Activated CD4-positive, alpha-beta T cell treated with anti-CD3 and anti-CD28 coated beads, Interleukin-2, Interleukin-6, amounts not matched to agents 100 ng/mL and 50 ng/mL, durations not matched to agents 16 hours and 8 hours (primary cell): ENCODE data around the gene PCDHB2.
"Not testable (repeated sequence)": the region's sequence is repeated elsewhere in the genome, so short reads cannot be mapped to it uniquely, and the experiment has no call there.

Source experiments
- DNase-seq: peaks from one replicate; pipeline ENCODE4 v3.0.0-alpha.2; 2020

The PCDHB2 gene

DNA sequence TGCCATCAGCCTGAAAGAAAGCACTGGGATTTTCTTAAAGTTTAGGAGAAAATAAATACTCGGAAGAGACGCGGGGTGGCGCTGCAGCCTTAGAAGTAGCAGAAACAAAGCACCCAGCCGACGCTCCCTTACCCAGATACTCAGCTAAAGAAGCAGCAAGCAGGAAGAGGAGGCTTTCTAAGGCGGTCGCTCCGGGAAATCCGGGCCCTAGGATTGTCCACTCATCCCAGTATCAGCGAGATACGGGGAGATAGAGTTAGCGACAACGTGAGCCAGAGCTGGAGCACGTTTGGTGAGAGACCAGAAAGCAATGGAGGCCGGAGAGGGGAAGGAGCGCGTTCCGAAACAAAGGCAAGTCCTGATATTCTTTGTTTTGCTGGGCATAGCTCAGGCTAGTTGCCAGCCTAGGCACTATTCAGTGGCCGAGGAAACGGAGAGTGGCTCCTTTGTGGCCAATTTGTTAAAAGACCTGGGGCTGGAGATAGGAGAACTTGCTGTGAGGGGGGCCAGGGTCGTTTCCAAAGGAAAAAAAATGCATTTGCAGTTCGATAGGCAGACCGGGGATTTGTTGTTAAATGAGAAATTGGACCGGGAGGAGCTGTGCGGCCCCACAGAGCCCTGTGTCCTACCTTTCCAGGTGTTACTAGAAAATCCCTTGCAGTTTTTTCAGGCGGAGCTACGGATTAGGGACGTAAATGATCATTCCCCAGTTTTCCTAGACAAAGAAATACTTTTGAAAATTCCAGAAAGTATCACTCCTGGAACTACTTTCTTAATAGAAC lies at the start of gene PCDHB2:
Gene PCDHB2, plus strand, starts transcription at position 135 of the 782 bp plus-strand sequence. Its CDS starts 176 bp downstream, at position 311.
- no peak for DNase-seq

DNA sequence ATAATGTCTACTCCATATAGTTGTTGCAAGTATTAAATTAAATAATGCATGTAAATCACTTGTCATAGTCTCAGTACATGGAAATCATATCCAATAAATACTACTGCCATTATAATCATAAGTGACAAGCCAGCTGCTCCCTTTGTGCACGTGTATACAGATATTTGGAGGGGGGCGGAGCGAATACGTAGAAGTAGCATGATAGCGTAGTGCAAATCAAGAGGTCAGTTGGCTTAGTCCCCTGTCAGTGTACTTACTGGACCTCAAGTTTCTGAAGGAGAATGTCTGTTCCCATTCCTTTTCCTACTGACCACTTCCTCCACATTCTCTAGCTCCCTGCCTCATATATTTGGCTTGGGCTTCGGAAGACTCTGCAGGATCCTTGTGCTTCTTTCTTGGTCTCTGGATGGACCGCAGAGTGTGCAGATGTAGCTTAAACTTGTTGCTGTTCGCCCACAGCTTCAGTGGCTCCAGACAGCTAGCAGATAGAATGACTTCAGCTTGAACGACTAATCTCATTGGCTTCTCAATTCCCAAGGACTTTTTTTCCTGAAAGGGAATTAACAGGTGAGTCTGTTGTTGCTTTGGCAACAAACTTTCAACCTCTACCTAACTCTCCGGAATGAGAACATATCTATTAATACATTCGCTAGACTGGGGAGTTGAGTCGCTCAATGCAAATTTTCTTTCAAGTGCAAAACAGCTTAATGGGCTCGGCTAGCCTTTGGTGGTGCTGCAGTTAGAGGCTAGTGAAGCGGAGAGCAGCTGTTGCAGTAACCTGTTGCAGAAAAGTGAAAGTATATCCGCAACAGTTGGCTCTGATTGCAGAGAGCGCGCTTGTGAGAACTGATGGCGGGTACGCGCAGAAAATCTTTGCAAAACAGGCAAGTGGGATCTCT lies 43.5 kb upstream of the PCDHB2 start, which contains the start of gene PCDHB1:
Gene PCDHB1, plus strand, starts transcription at position 753 of the 899 bp plus-strand sequence. Its CDS starts 97 bp downstream, at position 850.
- no peak for DNase-seq

DNA sequence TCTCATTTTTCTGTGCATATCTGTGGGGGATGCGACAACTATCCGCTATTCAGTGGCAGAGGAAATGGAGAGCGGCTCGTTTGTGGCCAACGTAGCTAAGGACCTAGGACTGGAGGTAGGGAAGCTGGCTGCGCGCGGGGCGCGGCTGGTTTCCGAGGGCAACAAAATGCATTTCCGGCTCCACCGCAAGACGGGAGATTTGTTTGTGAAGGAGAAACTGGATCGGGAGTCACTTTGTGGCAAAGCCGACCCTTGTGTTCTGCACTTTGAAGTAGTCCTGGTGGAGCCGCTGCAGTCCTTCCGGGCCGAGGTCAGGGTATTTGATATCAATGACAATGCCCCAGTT lies 42.9 kb upstream of the PCDHB2 start:
- DNase-seq = no peak

DNA sequence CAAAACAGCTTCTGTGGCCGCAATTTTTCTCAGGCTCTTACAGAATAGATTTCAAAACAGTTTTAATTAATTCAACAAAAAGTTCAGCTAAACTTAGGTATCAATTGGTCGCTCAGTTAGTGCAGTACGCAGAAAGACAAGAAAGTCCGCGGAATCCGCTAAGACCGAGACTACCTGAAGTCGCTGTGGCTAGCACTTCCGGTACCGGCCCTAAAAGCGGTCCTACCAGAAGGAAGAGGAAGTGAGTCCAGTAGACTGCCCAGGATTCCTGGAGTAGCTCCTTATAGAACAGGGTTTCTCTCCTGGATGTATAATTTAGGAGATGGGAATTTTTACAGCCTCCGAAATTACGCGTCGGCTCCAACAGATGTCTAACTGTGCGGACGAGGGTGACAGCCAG lies 16.6 kb upstream of the PCDHB2 start:
- DNase-seq = no peak

DNA sequence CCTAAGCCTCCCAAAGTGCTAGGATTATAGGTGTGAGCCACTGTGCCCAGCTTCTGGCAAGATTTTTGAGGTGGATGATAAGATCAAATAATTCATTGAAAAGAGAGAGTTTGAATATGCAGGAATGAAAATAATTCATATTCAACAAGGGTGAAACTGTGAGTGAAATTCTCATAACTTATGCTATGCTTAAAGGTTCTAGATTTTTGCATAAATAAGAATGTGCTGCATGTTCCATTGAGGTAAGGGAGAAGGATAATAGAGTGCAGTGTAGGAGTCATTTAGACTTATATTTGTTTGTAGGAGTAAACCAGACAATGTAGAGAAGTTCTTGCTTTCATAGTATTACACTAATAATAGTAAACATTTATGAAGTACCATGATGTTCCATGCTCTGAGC lies 12.2 kb upstream of the PCDHB2 start:
- DNase-seq = no peak

DNA sequence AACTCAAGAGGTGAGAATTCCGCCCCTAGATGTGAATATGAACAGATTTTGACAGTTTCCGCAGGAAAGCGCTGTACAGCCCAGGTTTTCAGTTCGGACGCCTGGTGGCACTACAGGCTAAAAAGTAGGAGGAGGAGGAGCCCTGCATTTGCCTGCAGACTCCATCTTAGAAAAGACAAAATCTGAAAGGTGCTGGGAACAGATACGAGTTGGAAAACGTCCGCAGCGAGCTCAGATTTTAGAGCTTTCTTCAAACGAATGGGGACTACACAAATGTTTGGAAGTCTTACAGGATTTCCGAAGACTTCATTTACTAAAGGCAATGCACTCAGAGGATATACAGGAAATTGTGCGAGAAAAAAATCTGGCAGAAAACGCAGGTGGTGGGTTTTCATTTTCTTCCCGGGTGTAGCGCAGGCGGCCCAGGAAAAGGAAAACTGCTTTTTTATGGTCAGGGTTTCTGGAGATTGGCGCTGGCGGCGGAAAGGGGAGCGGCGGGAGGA lies 9.9 kb upstream of the PCDHB2 start:
- DNase-seq = peak; percentile 51

DNA sequence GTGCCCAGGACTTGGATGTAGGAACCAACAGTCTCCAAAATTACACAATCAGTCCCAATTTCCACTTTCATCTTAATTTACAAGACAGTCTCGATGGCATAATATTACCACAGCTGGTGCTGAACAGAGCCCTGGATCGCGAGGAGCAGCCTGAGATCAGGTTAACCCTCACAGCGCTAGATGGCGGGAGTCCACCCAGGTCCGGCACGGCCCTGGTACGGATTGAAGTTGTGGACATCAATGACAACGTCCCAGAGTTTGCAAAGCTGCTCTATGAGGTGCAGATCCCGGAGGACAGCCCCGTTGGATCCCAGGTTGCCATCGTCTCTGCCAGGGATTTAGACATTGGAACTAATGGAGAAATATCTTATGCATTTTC lies 837 bp downstream of the PCDHB2 start:
- DNase-seq = no peak

DNA sequence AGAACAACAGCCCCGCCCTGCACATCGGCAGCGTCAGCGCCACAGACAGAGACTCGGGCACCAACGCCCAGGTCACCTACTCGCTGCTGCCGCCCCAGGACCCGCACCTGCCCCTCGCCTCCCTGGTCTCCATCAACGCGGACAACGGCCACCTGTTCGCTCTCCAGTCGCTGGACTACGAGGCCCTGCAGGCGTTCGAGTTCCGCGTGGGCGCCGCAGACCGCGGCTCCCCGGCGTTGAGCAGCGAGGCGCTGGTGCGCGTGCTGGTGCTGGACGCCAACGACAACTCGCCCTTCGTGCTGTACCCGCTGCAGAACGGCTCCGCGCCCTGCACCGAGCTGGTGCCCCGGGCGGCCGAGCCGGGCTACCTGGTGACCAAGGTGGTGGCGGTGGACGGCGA lies 1.8 kb downstream of the PCDHB2 start:
- not testable (repeated sequence) for DNase-seq

DNA sequence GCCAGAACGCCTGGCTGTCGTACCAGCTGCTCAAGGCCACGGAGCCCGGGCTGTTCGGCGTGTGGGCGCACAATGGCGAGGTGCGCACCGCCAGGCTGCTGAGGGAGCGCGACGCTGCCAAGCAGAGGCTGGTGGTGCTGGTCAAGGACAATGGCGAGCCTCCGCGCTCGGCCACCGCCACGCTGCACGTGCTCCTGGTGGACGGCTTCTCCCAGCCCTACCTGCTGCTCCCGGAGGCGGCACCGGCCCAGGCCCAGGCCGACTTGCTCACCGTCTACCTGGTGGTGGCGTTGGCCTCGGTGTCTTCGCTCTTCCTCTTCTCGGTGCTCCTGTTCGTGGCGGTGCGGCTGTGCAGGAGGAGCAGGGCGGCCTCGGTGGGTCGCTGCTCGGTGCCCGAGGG lies 2.2 kb downstream of the PCDHB2 start:
- not testable (repeated sequence) for DNase-seq

DNA sequence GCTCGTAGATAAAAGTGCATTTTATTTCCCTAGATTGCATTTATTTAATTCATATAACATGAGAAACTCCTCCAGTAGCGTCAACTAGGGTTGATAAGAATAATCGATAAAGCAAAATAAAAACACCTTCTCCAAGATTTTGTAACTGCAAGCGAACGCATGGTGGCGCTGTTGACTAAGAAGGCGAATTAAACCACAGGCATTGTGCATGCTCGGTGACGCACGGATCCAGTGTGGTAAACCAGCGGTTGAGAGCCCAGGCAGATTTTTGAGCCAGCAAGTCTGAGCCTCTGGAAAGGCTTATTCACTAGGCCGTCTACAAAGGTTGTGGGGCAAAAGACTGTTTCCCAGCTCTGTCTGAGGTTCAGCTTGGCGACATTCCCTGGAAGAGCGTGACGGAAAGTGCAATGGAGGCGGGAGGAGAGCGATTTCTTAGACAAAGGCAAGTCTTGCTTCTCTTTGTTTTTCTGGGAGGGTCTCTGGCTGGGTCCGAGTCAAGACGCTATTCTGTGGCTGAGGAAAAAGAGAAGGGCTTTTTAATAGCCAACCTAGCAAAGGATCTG lies 5.9 kb downstream of the PCDHB2 start, which contains the start of gene PCDHB3:
Gene PCDHB3, plus strand, starts transcription at position 231 of the 563 bp plus-strand sequence. Its CDS starts 177 bp downstream, at position 408.
- DNase-seq = peak; percentile 44

DNA sequence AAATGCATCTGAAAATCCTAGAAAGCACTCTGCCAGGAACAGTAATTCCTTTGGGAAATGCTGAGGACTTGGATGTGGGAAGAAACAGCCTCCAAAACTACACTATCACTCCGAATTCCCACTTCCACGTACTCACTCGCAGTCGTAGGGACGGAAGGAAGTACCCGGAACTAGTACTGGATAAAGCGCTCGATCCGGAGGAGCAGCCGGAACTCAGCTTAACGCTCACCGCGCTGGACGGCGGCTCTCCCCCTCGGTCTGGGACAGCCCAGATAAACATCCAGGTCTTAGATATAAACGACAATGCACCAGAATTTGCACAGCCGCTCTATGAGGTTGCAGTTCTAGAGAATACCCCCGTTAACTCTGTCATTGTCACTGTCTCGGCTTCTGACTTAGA lies 6.6 kb downstream of the PCDHB2 start:
- DNase-seq = no peak

DNA sequence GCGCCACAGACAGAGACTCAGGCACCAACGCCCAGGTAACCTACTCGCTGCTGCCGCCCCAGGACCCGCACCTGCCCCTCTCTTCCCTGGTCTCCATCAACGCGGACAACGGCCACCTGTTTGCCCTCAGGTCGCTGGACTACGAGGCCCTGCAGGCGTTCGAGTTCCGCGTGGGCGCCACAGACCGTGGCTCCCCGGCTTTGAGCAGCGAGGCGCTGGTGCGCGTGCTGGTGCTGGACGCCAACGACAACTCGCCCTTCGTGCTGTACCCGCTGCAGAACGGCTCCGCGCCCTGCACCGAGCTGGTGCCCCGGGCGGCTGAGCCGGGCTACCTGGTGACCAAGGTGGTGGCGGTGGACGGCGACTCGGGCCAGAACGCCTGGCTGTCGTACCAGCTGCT lies 7.7 kb downstream of the PCDHB2 start:
- not testable (repeated sequence) for DNase-seq

DNA sequence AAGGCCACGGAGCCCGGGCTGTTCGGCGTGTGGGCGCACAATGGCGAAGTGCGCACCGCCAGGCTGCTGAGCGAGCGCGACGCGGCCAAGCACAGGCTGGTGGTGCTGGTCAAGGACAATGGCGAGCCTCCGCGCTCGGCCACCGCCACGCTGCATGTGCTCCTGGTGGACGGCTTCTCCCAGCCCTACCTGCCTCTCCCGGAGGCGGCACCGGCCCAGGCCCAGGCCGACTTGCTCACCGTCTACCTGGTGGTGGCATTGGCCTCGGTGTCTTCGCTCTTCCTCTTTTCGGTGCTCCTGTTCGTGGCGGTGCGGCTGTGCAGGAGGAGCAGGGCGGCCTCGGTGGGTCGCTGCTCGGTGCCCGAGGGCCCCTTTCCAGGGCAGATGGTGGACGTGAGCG lies 8.1 kb downstream of the PCDHB2 start:
- DNase-seq = not testable (repeated sequence)

DNA sequence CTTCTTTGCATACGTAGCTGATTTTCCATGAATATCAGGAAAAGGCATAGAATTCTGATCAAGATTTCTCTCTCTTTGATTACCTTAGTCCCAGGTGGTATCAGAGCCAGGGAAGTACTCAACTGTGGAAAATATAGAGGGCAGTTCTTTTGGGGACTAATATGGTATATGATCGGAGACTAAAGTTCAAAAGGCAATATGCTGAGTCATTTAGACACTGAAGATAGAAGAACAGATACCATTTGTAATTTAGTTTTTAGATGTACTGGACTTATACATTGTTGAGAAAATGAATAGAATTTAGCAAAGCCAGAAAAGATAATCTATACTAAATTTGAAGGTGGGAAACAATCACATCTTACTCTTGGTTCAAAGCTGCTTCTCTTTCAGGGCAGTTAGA lies 10.9 kb downstream of the PCDHB2 start:
- no peak for DNase-seq

DNA sequence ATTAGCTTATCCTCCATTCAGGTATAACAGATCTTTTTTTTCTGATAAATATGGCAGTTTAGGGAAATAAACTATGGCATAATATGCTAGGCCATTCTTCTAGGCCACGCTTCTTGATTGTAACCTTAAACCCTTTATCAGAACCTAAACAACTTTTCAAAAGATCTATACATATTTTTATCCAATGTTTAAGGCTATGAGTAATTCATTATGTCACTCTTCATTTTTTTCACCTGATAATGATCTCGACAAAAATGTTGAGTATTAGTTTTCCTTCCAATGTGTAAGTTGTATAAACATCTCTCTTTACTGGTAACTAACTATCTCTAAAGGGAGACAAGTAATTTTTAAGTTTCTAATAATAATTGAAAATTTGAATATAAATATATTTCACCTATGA lies 24.8 kb downstream of the PCDHB2 start:
- DNase-seq = no peak

DNA sequence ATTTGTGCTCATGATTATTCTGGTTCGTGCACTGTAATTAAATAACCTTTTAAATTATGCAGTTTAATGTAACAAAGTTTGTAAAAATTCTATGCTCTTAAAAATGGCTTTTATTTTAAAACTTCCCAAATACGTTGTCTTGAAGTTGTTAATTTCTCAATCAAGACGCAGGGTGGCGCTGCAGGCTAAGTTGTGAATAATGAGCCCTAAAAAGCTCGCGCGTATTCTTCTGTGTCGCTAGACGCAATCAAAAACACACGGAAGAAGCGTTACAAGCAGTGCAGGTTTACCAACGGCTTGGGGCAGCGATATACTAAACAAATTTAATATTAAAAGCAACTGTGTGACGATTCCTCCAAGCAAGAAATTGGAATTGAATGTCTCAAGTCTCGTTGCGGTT lies 27.1 kb downstream of the PCDHB2 start, which contains the start of gene PCDHB4:
Gene PCDHB4, plus strand, starts transcription at position 256 of the 400 bp plus-strand sequence. CDS start 181 bp downstream, outside the sequence.
- no peak for DNase-seq

DNA sequence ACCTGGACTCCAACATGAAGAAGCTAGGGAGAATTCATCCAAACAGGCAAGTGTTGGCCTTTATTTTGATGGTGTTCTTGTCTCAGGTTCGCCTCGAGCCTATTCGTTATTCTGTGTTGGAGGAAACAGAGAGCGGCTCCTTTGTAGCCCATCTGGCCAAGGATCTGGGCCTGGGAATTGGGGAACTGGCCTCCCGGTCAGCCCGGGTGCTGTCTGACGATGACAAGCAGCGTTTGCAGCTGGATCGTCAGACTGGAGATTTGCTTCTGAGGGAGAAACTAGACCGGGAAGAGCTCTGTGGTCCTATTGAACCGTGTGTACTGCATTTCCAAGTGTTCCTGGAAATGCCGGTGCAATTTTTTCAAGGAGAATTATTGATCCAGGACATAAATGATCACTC lies 27.6 kb downstream of the PCDHB2 start:
- DNase-seq = no peak

DNA sequence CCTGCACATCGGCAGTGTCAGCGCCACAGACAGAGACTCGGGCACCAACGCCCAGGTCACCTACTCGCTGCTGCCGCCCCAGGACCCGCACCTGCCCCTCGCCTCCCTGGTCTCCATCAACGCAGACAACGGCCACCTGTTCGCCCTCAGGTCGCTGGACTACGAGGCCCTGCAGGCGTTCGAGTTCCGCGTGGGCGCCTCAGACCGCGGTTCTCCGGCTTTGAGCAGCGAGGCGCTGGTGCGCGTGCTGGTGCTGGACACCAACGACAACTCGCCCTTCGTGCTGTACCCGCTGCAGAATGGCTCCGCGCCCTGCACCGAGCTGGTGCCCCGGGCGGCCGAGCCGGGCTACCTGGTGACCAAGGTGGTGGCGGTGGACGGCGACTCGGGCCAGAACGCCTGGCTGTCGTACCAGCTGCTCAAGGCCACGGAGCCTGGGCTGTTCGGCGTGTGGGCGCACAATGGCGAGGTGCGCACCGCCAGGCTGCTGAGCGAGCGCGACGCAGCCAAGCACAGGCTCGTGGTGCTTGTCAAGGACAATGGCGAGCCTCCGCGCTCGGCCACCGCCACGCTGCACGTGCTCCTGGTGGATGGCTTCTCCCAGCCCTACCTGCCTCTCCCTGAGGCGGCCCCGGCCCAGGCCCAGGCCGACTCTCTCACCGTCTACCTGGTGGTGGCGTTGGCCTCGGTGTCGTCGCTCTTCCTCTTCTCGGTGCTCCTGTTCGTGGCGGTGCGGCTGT lies 29.2 kb downstream of the PCDHB2 start:
- not testable (repeated sequence) for DNase-seq

DNA sequence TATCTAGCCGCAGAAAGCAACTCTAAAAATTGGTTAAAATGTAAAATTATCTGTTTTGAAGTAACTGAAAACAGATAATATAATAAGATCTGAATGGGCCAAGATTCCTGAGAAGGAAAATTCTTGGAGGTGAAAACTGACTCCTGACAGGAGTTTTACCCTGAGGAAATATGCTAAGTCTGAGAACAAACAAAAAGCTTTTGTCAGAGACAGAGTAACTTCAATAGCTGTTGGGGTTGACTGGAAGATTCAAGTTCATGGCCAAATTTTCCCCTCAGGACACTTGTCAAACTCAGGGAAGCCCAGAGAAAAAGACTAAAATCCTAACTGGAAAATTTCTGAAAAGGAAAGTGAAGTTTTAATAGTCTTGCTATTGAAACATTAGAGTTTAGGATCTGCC lies 32.9 kb downstream of the PCDHB2 start:
- DNase-seq = no peak

DNA sequence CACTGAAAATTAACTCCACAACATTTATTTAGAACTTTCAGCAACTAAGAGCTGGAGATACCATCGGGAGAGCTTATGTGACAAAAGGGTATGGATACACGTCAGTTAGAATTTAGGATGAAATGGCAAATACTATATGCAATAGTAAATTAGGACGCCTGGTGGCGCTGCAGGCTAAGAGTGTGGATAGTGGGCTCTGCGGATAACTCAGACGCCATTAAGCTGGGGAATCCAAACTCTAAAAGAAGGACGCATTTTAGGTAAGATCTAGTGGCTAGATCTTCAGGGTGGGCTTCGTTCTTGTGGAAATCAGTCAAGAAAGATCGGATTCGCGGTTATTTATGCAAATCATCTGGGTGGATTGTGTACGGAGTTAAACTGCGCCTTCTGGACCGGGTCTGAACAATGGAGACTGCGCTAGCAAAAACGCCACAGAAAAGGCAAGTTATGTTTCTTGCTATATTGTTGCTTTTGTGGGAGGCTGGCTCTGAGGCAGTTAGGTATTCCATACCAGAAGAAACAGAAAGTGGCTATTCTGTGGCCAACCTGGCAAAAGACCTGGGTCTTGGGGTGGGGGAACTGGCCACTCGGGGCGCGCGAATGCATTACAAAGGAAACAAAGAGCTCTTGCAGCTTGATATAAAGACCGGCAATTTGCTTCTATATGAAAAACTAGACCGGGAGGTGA lies 40.8 kb downstream of the PCDHB2 start, which contains the start of gene PCDHB5:
Gene PCDHB5, plus strand, starts transcription at position 177 of the 688 bp plus-strand sequence. Its CDS starts 229 bp downstream, at position 406.
- peak; percentile 11 for DNase-seq

DNA sequence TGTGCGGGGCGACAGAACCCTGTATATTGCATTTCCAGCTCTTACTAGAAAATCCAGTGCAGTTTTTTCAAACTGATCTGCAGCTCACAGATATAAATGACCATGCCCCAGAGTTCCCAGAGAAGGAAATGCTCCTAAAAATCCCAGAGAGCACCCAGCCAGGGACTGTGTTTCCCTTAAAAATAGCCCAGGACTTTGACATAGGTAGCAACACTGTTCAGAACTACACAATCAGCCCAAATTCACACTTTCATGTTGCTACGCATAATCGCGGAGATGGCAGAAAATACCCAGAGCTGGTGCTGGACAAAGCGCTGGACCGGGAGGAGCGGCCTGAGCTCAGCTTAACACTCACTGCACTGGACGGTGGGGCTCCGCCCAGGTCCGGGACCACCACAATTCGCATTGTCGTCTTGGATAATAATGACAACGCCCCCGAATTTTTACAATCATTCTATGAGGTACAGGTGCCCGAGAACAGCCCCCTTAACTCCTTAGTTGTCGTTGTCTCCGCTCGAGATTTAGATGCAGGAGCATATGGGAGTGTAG lies 41.4 kb downstream of the PCDHB2 start:
- DNase-seq = no peak
